Activated T-helper 1 cell treated with anti-CD3 and anti-CD28 coated beads, Interleukin-2, amount 50 U/mL, for 16 hours (primary cell): ENCODE data around the gene C6orf58.

Source experiments
- DNase-seq, 2 donors: peaks; one replicate each; pipeline ENCODE4 v3.0.0-alpha.2; 2020; ENCODE audit warnings: low read depth in 1 of 2, low spot score in 1 of 2

The C6orf58 gene

DNA sequence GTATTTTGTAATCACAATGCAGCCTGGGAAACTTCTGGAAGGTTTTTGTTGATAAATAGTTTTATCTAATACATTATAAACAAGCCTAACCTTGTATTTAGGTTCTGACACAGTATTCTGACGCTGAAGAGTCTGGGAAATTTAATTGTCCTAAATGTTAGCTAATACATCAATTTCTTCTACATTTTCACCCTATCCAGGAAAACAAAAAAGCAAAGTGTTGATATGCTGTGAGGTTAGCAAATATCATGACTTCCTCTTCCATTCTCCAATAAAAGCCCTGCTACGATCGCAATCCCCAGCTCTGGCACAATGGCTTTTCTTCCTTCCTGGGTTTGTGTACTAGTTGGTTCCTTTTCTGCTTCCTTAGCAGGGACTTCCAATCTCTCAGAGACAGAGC, at the start of gene C6orf58:
C6orf58 (plus strand) TSS at position 301 of the 400 bp plus-strand sequence; CDS start at position 313, 12 bp downstream.
- DNase-seq: no peak

DNA sequence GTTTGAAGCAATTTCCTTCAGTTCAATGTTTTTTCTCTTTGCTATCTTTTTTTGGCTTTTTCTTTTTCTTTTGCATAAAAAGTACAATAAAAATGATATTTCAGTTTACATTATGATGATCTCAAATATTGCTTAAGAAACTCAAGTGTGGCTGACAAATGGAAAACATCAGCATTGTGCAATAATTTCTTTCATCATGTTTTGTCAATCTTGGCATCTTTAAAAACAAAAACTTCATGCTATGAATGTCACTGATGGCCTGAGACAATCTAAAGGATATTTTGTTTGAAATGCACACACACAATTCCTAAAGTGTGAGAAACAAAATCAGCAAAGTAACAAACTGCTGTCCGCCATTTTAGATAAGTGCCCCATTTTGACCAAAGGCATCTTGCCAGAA, 44.0 kb upstream of the C6orf58 start:
- DNase-seq: no peak

DNA sequence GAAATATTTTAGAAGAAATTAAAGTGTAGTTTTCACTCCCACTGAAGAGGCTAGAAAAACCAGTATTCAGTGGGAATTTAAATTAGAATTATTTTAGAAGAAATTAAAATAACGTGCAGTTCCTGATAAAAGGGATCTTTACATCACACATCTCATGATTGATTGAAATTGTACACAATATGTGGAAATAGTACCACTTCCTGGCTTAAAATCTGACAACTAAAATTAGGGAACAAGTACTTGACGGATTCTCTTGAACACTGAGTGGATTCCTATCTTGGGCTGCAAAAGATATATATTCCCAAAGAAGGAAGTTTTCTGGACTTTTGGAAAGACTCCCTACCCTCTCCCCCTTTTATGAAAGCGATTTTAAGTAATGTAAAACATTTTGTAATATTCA, 43.2 kb upstream of the C6orf58 start:
- DNase-seq: no peak

DNA sequence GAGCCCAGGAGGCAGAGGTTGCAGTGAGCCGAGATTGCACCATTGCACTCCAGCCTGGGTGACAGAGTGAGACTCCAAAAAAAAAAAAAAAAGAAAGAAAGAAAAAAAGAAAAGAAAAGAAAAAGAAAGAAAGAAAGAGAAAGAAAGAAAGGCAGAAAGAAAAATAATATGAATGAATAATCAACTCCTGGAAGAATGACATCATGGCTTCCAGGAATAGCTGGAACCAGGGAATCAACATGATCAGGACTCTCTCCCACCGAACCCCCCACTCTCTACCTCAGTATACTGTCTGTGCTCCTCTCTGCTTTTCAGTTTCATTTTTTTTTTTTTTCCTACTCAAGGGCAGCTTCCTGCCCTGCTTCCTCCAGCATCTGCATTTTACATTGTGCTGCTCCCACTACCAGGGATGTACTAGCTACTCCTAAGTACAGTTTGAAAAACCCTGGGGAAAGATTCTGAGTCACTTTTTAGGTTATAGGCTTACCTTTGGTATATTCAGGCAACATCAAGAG, 38.2 kb upstream of the C6orf58 start:
- no peak for DNase-seq

DNA sequence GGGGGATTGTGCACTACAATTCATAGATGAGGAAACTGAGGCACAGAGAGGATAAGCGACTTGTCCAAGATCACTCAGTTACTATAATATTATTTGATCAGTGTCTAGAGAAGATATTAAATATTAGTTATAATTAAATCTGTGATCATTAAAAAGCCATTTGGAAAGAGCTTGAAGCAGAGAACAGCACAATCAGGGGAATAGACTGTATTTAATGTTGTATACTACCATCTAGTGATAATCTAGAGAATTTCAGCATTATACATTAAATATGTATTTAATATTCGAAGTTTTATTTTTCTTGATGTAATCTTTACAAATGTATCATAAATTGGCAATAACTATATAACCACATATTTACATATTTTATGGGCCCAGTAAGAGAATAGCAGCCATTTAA, 37.7 kb upstream of the C6orf58 start:
- DNase-seq: no peak

DNA sequence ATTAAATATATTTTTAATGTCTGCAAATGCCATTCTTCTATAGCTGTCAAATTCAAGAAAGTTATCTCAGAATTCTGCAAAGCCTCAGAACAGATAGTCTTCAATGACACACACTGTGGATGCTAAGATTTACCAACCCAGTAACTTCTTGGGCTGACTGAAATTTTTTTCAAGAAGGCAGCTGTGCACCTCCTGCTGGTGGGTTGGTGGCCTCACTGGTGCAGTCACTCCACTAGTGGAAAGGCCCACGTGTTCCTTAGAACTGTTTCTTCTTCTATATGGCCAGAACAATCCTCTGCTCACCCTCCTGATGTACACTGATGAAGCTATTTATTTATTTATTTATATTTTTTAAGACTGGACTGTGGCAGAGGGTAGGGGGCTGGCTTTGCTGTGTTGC, 29.8 kb upstream of the C6orf58 start:
- no peak for DNase-seq

DNA sequence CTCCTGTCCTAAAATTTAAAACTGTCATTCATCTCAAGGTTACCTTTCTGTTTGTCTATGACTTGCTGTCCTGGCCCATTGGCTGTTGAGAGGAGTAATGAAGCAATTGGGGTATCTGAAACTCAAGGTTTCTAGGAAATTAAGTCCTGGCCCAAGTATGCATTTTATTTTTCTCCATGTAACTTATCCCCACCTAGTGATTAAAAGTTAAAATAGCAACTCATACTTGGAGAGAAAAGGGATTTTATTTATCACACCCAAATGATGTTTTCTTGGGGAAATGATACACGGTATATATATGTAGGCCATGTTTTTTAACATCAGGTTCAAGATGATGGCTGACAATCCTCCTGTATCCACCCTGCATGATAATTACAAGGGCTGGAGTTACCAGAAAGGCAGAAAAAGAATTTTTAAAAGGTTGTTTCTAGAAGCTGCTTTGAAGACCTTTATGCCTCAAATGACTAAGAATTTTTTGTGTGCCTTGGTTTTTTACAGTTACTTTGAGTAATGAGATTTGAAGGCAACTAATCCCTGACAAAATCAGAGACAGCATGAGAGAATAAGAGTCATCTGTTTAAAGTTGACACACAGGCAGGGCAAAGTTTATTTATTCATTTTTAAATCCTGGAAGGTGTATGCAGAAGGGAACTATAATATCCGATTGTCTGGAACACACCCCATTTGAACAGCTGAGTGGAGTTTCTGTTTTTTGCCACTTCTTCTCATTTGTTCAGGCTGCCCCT, 28.9 kb upstream of the C6orf58 start:
- DNase-seq: no peak

DNA sequence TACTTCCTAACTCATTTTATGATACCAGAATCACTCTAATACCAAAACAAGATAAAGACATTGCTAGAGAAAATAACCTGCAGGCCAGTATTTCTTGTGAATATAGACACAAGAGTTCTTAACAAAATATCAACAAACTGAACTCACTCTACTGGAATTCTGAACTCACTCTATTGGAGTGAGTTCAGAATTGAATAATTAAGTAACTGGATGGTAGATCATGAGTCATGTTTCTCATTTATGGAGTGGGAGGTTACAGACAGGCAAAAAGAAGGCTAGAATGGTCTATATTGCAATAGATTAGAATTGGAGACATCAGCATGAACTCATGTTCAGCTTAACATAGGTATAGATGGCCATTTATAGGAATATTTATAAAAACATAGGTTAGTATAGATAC, 26.6 kb upstream of the C6orf58 start:
- no peak for DNase-seq

DNA sequence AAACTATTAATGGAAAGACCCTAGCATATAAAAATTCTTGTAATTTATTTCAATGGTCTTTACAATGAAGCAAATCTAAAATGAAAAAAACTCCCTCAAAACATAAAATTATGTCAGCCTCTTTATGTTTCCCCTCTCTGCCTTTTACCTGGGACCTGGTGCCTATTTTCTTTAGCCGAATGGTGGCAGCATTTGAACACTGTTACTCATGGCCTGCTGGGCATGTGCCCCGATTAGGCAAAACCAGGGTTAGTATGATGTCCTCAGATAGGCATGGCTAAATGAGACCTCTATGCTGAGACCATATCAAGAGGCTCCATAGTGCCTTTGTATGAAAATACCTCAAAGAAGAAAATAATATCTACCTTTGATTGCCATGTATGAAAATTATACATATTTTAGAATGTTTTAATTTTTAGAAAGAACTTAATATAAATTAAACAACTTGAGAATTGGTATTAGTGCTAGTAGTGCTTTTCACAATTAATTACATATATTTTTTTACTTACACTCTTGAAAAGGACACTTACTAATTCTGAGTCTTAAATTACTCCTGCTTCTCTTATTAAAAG, 22.5 kb upstream of the C6orf58 start:
- no peak for DNase-seq

DNA sequence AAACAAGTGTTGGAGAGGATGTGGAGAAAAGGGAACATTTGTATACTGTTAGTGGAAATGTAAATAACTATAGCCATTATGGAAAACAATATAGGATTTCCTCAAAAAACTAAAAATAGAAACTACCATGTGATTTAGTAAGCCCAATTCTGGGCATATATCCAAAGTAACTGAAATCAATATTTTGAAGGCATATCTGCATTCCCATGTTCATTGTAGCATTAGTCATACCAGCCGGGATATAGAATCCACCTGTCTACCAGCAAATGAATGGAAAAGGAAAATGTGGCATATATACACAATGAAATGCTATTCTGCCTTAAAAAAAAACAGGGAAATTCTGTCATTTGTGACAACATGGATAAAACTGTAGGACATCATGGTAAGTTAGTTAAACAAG, 15.3 kb upstream of the C6orf58 start:
- DNase-seq: no peak

DNA sequence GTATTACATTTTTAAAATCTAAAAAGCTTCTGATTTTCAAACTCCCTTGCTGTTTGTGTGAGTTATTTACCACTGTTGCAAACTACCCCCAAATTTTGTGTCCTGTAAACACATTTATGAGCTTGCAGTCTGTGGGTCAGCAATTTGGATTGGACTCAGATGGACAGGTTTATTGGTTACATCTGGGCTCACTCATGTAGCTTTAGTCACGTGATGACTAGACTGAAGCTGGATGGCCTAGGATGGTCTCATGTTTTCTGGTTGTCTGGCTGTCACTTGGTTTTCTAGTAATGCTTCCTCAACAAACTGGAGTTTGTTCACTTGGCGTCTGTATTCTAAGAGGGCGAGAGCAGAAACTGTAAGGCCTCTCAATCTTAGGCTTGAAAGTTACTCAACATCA, 12.2 kb upstream of the C6orf58 start:
- no peak for DNase-seq

DNA sequence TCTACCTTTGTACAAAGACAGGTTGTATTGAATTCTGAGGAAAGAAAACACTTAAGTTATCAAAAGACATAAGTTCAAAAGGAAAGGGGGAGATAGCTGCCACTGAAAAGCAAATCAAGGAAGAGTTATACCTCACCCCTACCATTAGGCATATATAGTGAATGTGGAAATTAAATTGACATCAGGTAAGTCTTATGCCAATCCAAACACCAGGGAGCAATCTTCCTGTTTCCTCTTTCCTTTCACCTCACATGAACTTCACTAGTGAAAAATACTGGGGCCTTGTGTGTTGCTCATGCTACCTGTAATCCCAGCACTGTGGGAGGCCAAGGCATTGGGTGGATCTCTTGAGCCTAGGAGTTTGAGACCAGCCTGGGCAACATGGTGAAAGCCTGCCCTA, 10.9 kb upstream of the C6orf58 start:
- DNase-seq: no peak

DNA sequence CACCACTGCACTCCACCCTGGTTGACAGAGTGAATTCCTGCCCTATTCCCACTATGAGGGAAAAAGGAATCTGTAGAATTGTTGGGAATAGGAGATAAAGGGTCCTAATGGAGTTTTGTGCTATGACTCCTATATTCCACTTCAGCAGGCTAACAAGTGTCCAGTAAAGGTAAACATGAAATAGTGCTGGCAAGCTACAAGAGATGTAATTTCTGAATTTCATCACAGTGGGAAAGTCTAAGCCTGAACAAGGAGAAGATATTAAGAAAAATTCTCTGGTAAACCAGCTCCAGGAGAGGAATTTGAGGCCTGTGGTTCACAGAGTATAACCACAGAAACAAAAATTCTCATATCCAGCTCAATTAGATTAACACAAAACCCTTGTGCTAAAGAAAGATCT, 10.3 kb upstream of the C6orf58 start:
- no peak for DNase-seq

DNA sequence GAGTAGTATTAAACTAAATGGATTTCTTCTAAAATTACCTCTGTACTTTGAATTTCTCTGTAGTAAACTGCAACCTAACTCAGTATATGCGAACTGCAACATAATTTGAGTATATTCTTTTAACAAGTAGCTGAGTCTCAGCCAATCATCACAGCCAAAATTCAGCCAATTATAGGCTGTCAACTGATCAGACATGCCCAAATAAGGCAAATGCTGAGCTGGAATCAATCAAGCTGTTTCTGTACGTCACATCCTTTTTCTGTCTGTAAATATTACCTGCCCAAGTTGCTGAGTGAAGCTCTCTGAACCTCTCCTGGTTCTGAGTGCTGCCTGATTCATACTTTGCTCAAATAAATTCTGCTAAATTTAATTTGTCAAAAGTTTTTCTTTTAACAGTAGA, 9.5 kb upstream of the C6orf58 start:
- DNase-seq: no peak

DNA sequence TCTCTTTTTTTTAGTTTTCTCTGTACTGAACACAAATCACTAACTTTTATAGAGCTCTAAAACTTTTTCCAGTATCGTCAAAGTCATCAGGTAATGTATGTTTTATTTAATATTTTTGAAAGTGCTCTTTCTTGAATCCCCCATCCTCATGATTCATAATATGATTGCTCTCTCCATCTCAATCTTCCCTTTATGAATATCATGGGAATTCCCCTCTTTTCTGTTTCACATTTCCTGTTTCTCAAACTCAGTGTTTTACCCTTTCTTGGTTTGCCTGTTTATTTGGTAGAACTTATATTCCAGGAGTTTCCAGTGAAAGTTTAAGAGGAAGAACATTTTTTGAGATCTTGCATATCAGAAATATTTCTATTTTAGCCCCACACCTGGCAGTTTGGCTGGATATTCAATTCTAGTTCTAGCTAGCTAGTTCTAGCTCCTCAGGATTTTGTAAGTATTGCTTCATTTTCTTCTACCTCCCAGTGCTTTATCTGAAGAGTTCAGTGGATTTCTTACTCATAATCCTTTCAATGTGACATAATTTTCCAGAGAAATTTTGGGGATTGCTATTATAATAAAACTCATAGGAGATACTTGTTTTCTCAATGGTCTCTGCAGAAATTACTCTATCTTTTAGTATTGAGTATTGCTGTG, 6.1 kb upstream of the C6orf58 start:
- no peak for DNase-seq

DNA sequence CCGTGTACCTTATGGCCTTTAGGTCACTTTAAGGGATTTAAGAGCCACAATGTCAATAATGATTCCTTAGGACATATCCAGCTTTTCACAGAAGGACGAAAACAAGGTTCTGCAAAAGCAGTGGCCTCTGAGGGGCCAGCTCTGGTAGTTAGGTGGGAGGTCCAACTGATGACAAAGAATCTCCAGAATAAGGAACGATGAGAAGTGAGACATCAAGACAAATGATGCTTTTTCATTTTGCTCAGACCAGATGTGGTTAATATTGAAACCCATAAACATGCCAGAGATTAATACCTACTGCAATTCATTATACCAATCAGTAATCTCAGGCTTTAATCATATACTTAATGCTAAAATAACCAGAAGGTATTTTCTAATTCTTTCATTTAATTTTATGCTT, 1.9 kb downstream of the C6orf58 start:
- no peak for DNase-seq

DNA sequence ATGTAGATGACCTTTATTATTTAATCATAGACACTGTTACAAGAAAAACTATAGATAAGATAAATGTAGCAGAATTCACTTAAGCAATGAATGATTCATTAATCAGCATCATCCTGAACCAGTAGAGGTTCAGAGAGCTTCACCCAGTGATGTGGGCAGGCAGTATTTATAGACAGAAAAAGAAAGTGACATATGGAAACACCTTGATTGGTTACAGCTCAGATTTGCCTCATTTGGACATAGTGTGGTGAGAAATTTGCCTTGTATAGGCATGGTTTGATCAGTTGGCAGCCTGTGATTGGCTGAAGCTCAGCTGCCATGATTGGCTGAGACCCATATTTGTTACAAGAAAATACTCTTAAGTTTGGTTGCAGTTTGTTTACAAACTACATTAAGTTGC, 4.6 kb downstream of the C6orf58 start:
- DNase-seq: no peak

DNA sequence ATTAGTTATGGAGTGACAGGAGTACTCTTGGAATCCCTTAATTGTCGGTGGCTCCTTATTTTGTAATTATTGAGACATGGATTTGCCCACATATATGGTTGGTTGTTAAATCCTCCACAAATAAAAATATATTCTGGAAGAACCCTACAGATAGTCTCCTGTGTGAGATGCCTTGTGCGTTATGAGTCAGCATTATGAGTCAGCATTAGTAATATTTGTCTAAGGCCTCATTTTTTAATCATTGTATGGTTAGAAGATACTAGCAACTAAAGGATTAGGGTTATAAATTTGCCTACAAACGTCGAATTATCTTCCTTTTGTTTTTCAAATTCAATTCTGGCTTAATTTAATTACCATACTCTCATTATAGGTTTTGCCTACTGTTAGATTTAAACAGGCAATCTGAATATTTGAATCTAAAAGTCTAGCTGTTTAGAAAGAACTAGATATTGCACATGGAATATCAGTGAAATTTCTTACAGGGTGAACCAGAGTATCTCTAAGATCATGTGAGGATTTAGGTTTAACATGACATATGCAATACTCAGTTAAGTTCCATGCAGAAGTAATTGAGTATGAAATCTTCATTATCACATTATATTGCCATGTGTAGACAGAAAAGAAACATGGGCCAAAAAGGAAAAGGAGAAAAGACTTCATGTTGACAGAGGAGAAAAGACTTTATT, 5.9 kb downstream of the C6orf58 start:
- no peak for DNase-seq

DNA sequence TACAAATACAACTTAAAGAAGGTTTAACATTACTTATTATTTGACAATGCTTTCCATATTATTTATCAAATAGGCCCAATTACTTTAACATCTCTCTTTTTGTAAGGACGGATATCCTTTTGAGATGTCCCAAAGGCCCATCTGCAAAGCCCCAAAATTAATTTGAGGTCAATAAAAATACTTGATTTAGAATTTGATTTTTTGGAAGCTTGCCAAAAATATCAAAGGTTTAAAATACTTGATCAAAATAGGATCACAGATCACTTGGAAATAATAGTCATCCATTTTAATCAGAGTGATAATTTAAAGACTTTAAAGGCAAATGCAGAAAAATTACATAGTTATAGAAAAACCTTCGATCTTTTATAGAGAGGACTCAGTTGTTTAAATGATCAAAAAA, 8.1 kb downstream of the C6orf58 start:
- no peak for DNase-seq

DNA sequence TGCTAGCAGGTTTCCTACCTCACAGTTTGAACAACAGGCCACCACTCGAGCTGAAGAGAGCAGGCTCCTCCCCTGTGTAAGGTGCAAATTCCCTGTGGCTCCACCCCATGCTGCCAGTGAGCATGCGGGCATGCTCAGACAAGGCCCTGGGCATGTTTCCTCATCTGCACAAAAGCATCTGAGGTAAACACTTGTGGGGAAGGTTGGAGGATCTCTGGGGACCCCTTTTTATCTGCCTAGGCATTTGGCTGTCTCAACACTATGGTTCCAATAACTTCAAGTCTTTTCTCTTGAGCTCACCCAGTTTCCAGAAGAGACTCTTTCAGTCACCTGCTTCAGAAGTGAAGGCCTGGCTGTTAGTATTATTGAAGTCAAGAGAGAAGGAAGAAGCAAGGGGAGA, 9.4 kb downstream of the C6orf58 start:
- no peak for DNase-seq

DNA sequence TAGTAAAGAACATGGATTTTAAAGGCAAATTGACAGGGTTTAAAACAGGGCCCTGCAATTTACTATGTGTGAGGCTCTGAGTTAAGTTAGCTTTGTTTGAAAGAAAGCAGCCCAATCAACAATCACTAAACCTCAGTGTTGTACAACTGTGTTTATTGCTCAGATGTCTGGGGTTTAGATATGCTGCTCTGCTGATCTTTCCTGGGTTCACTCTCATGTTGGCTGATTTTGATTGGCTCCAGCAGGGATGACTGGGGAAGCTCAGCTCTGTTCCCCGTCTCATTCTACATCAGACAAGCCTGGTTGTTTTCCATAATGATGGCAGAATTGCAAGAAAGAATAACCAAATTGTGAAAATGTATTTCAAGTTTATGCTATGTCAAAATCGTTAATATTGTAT, 10.9 kb downstream of the C6orf58 start:
- DNase-seq: no peak

DNA sequence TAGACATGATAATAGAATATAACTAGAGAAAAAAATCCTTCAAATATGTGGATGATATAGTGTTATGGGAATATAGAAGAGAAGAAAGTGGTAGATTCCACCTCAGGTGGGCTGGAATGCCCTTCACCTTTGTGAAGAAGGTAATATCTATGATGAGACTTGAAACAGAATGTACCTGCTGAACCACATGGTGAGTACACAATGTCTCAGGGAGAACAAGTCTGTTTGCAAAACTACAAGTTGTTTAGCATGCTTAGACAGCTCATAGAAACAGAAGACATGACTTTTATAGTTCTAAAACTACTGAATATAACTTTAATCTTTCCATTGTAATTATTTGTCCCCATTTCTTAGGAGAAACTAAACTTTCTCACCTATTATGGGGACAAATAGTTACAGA, 12.2 kb downstream of the C6orf58 start:
- DNase-seq: no peak
